Activated naive CD4-positive, alpha-beta T cell treated with anti-CD3 and anti-CD28 coated beads for 36 hours (primary cell): Measurements from ENCODE around the gene PDE11A. TPM values are rescaled to one million over a fixed set of nuclear protein-coding genes. Genes with fewer than 3 reads are reported as not detected.

Experiments
- CTCF ChIA-PET: fragments of 350-600 bp; sonication (Branson Sonifier 250); formaldehyde crosslinking; loops from one replicate; lab custom pipeline; 2021; ENCODE audit warnings: antibody characterized with exemption; lab: Charles Lee
- DNase-seq: peaks from one replicate; pipeline ENCODE4 v3.0.0-alpha.2; 2020
- H3K27ac Mint-ChIP-seq: one replicate; pipeline ENCODE4 v1.8.0; 2021; ENCODE audit warnings: mild to moderate bottlenecking, mixed read lengths
- H3K27me3 Mint-ChIP-seq: one replicate; pipeline ENCODE4 v1.8.0; 2021; ENCODE audit warnings: low read depth, mixed read lengths
- H3K36me3 Mint-ChIP-seq: one replicate; pipeline ENCODE4 v1.8.0; 2021; ENCODE audit warnings: low read depth, mixed read lengths
- H3K4me1 Mint-ChIP-seq: one replicate; pipeline ENCODE4 v1.8.0; 2021; ENCODE audit warnings: low read depth, mixed read lengths
- H3K4me3 Mint-ChIP-seq: one replicate; pipeline ENCODE4 v1.8.0; 2021; ENCODE audit warnings: mild to moderate bottlenecking, moderate library complexity, mixed read lengths
- H3K9me3 Mint-ChIP-seq: one replicate; pipeline ENCODE4 v1.8.0; 2021; ENCODE audit warnings: mixed read lengths
- intact Hi-C: fragments of 100-400 bp; cut with micrococcal nuclease; formaldehyde crosslinking; loops from one replicate; pipeline ENCODE4 v1.15.1; 2023
- total RNA-seq, 2 experiments: library from RNA; stranded (reverse); gene quantifications; one replicate each; pipeline ENCODE4 v1.2.3, GENCODE V29; 2021

The PDE11A gene
- not detected for total RNA-seq

DNA sequence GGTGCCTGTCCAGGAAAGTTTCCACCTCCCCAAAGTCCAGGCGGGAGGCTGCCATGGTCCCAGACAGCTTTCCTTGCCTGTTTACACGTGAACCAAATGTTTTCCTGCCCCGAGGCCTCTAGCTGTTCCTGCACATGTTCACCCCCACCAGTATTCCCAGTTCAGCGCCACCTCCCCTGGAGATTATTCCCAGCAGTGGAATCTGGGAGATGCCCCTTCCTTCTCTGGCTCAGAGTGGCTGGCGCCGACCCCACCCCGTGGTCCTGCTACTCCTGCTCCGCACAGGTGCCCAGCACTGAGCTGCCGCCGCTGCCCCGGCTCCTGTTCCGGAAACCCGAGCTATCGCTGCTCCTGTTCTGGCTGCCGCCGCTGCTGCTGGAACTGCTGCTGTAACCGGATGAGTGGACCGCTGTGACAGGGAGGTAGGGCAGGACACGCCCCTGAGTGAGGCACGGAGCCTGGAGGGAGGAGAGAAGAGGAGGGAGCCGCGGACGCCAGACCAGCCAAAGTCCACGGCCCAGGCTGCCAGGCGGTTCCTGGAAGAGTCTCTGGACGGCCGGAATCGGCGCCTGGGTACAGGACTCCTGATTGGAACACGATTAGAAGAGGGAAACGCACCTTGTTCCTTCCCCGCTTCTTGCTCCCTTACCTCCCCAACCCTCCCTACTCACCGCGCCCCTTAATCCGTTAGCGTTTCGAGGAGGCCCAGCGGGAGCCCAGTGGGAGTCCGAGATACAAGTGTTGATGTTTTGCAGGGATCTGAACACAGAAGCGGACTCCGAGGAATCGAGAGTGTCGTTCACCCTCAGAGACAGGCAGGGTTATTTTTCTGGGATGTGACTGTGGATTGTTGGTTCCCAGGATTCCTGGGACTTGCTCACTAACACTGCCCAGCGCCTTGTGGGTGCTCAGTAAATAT, at the start of gene PDE11A:
Gene PDE11A (minus strand): TSS at position 395 of the 919 bp plus-strand sequence. CDS start 340 bp downstream, at position 55.
- CTCF ChIA-PET, result no interaction called here
- no peaks in the 10 kb centered on the region for H3K36me3 Mint-ChIP-seq
- intact Hi-C loops, result no loop called here

DNA sequence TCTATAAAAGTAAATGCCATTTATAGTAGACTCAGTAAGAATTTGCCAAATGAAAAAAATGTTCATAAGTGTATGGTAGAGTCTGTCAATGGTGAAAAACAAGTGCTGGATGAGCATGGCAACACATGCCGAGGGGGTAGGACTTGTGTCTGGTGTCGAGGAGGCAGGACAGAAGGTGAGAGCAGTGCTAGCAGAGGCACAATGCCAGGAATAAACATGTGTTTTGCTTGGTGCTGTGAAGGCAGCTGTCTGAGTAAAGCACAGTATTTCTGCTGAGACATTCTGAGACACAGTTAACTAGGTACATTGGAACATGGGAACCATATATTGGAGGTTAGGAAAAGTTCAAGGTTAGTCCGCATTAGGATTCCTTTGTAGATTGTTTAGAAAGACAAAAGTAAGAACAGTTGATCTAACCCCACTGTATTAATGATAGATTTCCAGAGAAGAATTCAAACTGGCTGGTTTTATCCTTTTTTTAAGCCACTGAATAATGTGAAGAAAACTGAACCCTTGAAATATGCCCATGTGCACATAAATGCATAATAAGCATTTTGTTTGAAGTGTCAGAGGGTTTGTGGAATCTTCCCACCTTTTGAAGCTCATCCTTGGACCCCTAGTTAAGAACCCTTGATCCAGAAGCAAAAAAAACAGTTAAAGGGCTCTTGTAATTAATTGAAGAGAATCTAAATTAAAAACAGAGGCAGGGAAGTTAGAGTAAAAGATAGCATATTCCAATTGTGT, 46.8 kb upstream of the PDE11A start:
- intact Hi-C loops, result loop anchor here (10.0 kb wide), 3 partner anchors 585 to 915 kb away; no protein-coding TSS in a partner anchor
- no peak for DNase-seq
- H3K27me3 Mint-ChIP-seq, result no peaks in the 10 kb centered on the region
- no peak overlapping the region for H3K27ac Mint-ChIP-seq
- H3K36me3 Mint-ChIP-seq, result peaks cover 10% of the 10 kb centered on the region
- CTCF ChIA-PET, result interaction anchor here (0.7 kb wide), 1 partner anchor 9 kb away, joined by 3 read pairs; no protein-coding TSS in a partner anchor
- H3K4me3 Mint-ChIP-seq, result no peak overlapping the region
- H3K9me3 Mint-ChIP-seq, result no peaks in the 10 kb centered on the region
- H3K4me1 Mint-ChIP-seq, result peaks cover 16% of the 10 kb centered on the region

More for the DNA sequence above, at the start of gene PDE11A:
- Mint-ChIP-seq H3K4me3 (peak within 1 kb of the TSS; percentile 53), H3K9me3 (no peaks in the 10 kb centered on the region), H3K27me3 (peaks cover 49% of the 10 kb centered on the region), H3K4me1 (peaks cover 10% of the 10 kb centered on the region), H3K27ac (no peak within 1 kb of the TSS)
- peak; percentile 77 for DNase-seq

DNA sequence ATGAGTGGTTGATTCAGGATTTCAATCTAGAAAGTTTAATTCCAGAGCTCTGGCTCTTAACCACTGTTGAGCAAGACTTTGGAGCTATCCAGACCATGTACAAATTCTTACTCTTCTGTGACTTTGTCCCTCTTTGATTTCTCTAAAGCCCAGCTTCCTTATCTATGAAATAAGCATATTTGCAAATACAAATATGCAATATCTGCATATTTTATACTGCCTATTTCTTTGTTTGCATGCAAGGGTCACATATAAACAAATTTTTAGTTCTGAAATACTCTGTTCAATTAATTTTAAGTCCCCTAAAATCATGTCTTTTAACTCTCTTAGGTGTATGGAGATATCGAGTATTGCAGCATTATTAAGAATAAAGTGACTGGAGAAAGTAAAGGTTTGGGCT, 45.1 kb upstream of the PDE11A start:
- Mint-ChIP-seq H3K36me3 (peaks cover 9% of the 10 kb centered on the region), H3K4me1 (peaks cover 27% of the 10 kb centered on the region), H3K9me3 (no peaks in the 10 kb centered on the region), H3K4me3 (no peak overlapping the region), H3K27ac (no peak overlapping the region), H3K27me3 (no peaks in the 10 kb centered on the region)
- no peak for DNase-seq
- CTCF ChIA-PET, result interaction anchor here (0.6 to 1.0 kb wide), 3 partner anchors 11 to 1136 kb away, joined by 3 to 4 read pairs (median 3); no protein-coding TSS in a partner anchor
- intact Hi-C loops, result loop anchor here (10.0 kb wide), 3 partner anchors 587 to 917 kb away; no protein-coding TSS in a partner anchor

DNA sequence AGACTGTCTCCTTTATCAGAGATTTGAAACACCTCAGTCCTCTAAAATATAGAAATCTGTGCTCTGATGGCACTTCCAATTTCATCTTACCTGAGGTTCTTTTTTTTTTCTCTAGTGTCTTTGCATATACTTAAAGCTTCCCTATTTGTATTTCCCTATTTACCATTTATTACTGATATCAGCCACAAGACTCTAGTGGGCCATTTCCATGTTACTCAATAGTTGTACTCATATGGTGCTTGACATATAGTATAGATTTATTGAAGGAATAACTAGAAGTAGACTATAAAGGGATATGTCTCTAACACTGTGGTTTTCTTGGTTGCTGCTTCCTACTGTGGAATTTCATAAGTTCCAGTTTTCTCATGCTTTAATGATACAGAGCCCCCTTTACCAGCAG, 42.7 kb upstream of the PDE11A start:
- no peaks in the 10 kb centered on the region for H3K9me3 Mint-ChIP-seq
- intact Hi-C loops, result loop anchor here (10.0 kb wide), 3 partner anchors 590 to 920 kb away; no protein-coding TSS in a partner anchor
- no peaks in the 10 kb centered on the region for H3K27me3 Mint-ChIP-seq
- H3K36me3 Mint-ChIP-seq, result peaks cover 3% of the 10 kb centered on the region
- CTCF ChIA-PET, result interaction anchor here (1.0 to 1.9 kb wide), 3 partner anchors 8 to 300 kb away, joined by 3 to 5 read pairs (median 4); no protein-coding TSS in a partner anchor
- no peak for DNase-seq
- H3K27ac Mint-ChIP-seq, result no peak overlapping the region
- H3K4me3 Mint-ChIP-seq, result no peak overlapping the region
- H3K4me1 Mint-ChIP-seq, result peaks cover 34% of the 10 kb centered on the region

DNA sequence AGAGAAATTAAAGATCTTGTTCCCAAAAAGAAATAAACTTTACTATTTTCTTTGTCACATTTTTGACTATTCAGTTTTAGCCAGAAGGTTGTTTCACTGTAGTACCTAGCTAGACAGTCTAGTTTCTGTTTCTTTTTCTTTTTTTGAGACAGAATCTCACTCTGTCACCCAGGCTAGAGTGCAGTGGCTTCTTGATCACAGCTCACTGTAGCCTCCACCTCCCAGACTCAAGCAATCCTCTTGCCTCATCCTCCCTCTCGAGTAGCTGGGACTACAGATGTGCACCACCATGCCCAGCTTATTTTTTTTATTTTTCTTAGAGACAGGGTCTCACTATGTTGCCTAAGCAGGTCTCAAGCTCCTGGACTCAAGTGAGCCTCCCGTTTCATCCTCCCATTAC, 41.9 kb upstream of the PDE11A start:
- H3K4me1 Mint-ChIP-seq, result peaks cover 36% of the 10 kb centered on the region
- DNase-seq, result no peak
- CTCF ChIA-PET, result interaction anchor here (0.7 to 1.9 kb wide), 5 partner anchors 9 to 1016 kb away, joined by 3 to 5 read pairs (median 3); no protein-coding TSS in a partner anchor
- no peaks in the 10 kb centered on the region for H3K9me3 Mint-ChIP-seq
- peak overlapping the region; percentile 29 for H3K4me3 Mint-ChIP-seq
- H3K36me3 Mint-ChIP-seq, result peaks cover 3% of the 10 kb centered on the region
- no peak overlapping the region for H3K27ac Mint-ChIP-seq
- intact Hi-C loops, result loop anchor here (5.0 to 10.0 kb wide), 5 partner anchors 132 to 920 kb away; no protein-coding TSS in a partner anchor
- H3K27me3 Mint-ChIP-seq, result no peaks in the 10 kb centered on the region

DNA sequence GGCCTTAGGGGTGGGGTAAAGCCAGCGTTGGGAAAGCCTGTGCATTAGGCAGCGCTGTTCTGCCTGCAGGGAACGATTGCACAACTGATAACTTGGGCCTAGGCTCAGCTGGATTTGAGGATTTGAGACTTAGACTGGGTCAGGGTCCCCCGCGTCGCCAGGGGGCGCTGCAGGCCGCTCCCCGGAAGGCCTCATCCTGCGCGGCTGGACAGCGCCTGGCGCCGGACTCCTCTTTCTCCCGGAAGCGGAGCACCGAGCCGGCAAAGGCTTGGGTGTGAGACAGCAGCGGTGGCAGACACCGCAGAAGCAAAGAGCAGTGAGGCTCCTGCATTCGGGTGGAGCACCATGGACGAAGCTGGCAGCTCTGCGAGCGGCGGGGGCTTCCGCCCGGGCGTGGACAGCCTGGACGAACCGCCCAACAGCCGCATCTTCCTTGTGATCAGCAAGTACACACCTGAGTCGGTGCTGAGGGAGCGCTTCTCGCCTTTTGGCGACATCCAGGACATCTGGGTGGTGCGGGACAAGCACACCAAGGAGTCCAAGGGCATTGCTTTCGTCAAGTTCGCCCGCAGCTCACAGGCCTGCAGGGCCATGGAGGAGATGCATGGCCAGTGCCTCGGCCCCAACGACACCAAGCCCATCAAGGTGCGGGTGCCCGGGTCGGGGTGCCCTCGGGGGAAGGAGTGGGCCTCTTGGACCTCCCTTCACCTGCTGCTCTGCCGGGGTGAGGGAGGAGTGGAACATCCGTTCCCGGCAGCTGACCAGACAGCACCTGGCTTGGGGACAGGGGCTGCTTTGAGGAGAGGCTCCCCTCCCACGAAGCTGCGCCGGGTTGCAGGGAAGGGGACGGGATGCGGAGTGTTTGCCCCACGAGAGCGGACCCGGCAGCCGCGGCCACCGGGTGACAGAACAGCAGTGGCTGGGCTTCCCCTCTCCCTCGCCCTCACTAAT, 39.9 kb upstream of the PDE11A start, which contains the start of gene RBM45:
Gene RBM45 (plus strand): TSS at position 236 of the 951 bp plus-strand sequence. CDS start 110 bp downstream, at position 346.
- Mint-ChIP-seq H3K4me1 (peaks cover 36% of the 10 kb centered on the region), H3K4me3 (peak within 1 kb of the TSS; percentile 92), H3K9me3 (no peaks in the 10 kb centered on the region), H3K27me3 (no peaks in the 10 kb centered on the region), H3K36me3 (peaks cover 3% of the 10 kb centered on the region), H3K27ac (peak within 1 kb of the TSS; percentile 59)
- DNase-seq, result peak; percentile 86
- intact Hi-C loops, result loop anchor here (1.0 to 10.0 kb wide), 10 partner anchors 82 to 1894 kb away; partner anchors contain the start of genes CWC22 and OSBPL6
- CTCF ChIA-PET, result interaction anchor here (0.7 to 4.1 kb wide), 33 partner anchors 9 to 385 kb away, joined by 3 to 40 read pairs (median 3); partner anchors contain the start of gene OSBPL6

DNA sequence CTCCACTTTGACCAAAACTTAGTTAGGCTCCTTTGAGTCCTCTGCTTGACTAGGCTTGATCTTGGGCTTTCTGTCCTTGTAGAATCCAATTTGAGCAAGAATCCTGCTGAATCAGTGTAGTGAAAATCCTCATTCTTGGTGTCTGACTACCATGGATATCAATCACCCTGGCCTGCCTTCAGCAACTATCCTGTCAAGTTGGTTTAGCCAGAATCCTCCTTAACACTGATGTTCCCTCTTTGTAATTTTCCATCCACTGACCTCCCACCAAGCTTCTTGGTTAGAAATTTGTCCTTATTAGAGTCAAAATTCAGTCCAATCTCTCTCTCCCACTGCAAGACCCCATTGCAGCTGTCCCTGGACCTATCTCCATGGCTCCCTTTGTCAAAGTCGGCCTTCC, 39.2 kb upstream of the PDE11A start:
- Mint-ChIP-seq H3K4me3 (peak overlapping the region; percentile 92), H3K9me3 (no peaks in the 10 kb centered on the region), H3K27me3 (no peaks in the 10 kb centered on the region), H3K4me1 (peaks cover 36% of the 10 kb centered on the region), H3K36me3 (peaks cover 3% of the 10 kb centered on the region), H3K27ac (peak overlapping the region; percentile 59)
- intact Hi-C loops, result loop anchor here (1.0 to 10.0 kb wide), 12 partner anchors 83 to 1895 kb away; partner anchors contain the start of genes CWC22 and OSBPL6
- CTCF ChIA-PET, result interaction anchor here (0.6 to 4.1 kb wide), 28 partner anchors 11 to 634 kb away, joined by 3 to 40 read pairs (median 4); partner anchors contain the start of gene OSBPL6
- no peak for DNase-seq

DNA sequence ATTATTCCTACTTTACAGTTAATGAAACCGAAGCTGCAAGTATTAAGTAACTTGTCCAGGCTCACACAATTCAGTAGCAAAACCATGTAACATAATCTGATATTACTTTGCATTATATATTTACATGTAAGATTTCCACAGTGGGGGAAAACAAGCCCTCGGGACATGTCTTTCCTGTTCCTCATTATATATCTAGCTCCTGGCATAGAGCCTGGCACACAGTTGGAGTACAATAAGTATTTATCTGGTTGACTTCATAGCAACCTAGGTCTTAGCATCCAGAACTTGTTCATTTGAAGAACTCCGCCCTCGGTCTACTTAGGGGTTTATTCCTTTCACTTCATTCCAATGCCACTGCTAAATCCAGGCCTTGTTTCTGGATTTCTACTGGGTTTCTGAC, 38.1 kb upstream of the PDE11A start:
- H3K4me1 Mint-ChIP-seq, result peaks cover 33% of the 10 kb centered on the region
- H3K27ac Mint-ChIP-seq, result no peak overlapping the region
- no peaks in the 10 kb centered on the region for H3K27me3 Mint-ChIP-seq
- intact Hi-C loops, result loop anchor here (1.0 to 10.0 kb wide), 8 partner anchors 128 to 924 kb away; partner anchors contain the start of gene FKBP7
- no peaks in the 10 kb centered on the region for H3K9me3 Mint-ChIP-seq
- no peak for DNase-seq
- H3K36me3 Mint-ChIP-seq, result no peaks in the 10 kb centered on the region
- CTCF ChIA-PET, result interaction anchor here (0.7 to 4.1 kb wide), 9 partner anchors 8 to 304 kb away, joined by 3 to 40 read pairs (median 4); no protein-coding TSS in a partner anchor
- no peak overlapping the region for H3K4me3 Mint-ChIP-seq

DNA sequence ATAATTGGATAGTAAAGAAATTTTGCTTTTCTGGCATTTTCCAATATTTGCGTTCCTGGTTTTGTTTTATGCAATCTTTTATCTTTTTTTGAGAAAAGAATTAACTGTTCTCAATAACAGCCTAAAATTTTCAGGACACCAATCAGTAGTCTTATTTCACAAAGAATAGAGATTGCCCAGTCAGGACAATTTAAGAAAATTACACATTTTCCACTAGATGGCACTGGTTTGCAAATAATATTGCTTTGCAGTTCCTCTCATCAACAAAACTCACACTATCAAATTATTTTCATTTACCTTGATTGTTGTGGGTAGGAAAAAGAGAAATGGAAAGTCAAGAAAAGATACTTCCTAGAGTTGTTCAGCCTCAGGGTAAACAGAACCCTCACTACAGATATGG, 37.2 kb upstream of the PDE11A start:
- Mint-ChIP-seq H3K4me3 (no peak overlapping the region), H3K36me3 (no peaks in the 10 kb centered on the region), H3K4me1 (peaks cover 24% of the 10 kb centered on the region), H3K9me3 (no peaks in the 10 kb centered on the region), H3K27me3 (no peaks in the 10 kb centered on the region), H3K27ac (no peak overlapping the region)
- intact Hi-C loops, result loop anchor here (1.0 to 10.0 kb wide), 8 partner anchors 128 to 925 kb away; partner anchors contain the start of gene FKBP7
- CTCF ChIA-PET, result interaction anchor here (4.1 kb wide), 1 partner anchor 305 kb away, joined by 40 read pairs; no protein-coding TSS in a partner anchor
- DNase-seq, result no peak

DNA sequence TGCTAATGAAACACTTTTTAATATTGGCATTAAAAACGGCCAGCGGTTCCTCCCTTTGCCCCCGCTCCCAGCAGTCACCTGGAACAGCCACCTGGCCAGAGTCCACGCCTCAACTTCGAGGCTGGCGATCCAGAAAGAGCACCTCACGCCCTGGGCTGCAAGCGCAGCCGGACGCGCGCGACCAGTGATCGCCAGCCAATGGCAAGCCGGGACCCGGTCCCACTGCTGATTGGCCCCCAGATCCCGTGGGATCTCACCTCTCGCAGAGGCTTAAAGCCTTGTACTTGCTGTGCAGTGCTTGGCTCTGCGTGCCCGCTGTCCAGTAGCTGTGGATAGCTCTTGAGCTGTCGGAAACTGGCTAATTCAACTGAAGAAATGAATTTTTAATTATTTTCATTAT, 35.6 kb upstream of the PDE11A start:
- no peaks in the 10 kb centered on the region for H3K9me3 Mint-ChIP-seq
- CTCF ChIA-PET, result no interaction called here
- H3K27ac Mint-ChIP-seq, result no peak overlapping the region
- intact Hi-C loops, result no loop called here
- H3K27me3 Mint-ChIP-seq, result no peaks in the 10 kb centered on the region
- H3K4me1 Mint-ChIP-seq, result peaks cover 9% of the 10 kb centered on the region
- H3K36me3 Mint-ChIP-seq, result no peaks in the 10 kb centered on the region
- DNase-seq, result no peak
- H3K4me3 Mint-ChIP-seq, result no peak overlapping the region
